ENCODE data around the gene OR2A25. TPM values are rescaled to one million over a fixed set of nuclear protein-coding genes. Genes with fewer than 3 reads are reported as not detected.

The OR2A25 gene
- polyA plus RNA-seq, 1 donor from 2014 or later: not detected

- no peaks in the 10 kb centered on the region for H3K79me2 ChIP-seq (replicated peaks; ENCODE audit: insufficient read depth, low read length)
- H3K4me2 ChIP-seq (ENCODE audit: low read length): no peak overlapping the region
- no peaks in the 10 kb centered on the region for H3K9me2 ChIP-seq (ENCODE audit: insufficient read depth, low read length)
- H3K9ac ChIP-seq (ENCODE audit: low read length): no peak overlapping the region
- no peaks in the 10 kb centered on the region for H4K20me1 ChIP-seq (ENCODE audit: insufficient read depth)
- no peak for TF ChIP-seq POLR2AphosphoS5 (IDR thresholded peaks at IDR 0.05)
- no peak for TF ChIP-seq REST (IDR thresholded peaks at IDR 0.05; ENCODE audit: borderline replicate concordance)
- no peak for TF ChIP-seq EZH2 (IDR thresholded peaks at IDR 0.05; ENCODE audit: borderline replicate concordance, insufficient read depth, low read length, poor library complexity, severe bottlenecking)
- TF ChIP-seq SMC3 (conservative IDR thresholded peaks at IDR 0.05; ENCODE audit: poor library complexity): no peak
- TF ChIP-seq RAD21 (conservative IDR thresholded peaks at IDR 0.05): no peak
- no peak for TF ChIP-seq CTCF (IDR thresholded peaks at IDR 0.05; ENCODE audit: poor library complexity, severe bottlenecking)
- TF ChIP-seq TAF1 (IDR thresholded peaks at IDR 0.05; ENCODE audit: low read depth): no peak
- no peak for TF ChIP-seq MXI1 (conservative IDR thresholded peaks at IDR 0.05; ENCODE audit: poor library complexity, severe bottlenecking)
- H3K27ac ChIP-seq (ENCODE audit: low read length): no peak overlapping the region
- no peaks in the 10 kb centered on the region for H3K9me3 ChIP-seq (ENCODE audit: low read length)
- no peaks in the 10 kb centered on the region for H3K36me3 ChIP-seq (ENCODE audit: insufficient read depth, low read length)
- H3K27me3 ChIP-seq (ENCODE audit: insufficient read depth, low read depth, low read length): no peaks in the 10 kb centered on the region
- H3K4me3 ChIP-seq (ENCODE audit: low read length): no peak overlapping the region
- no peaks in the 10 kb centered on the region for H3F3A ChIP-seq (ENCODE audit: insufficient read depth, low read length, poor library complexity, severe bottlenecking)
- no peak overlapping the region for H2AFZ ChIP-seq (ENCODE audit: low read depth, low read length)
Measured at GRCh38 chr7:144105211-144105610, 35.6 kb downstream of the OR2A25 start.

GRCh38 chr7:144109283-144109682 is 39.7 kb downstream of the OR2A25 start, which contains the start of gene OR2A2:
Gene OR2A2 (plus strand): TSS chr7:144109583. CDS start chr7:144109583, 0 bp downstream.
- Histone ChIP-seq H3K36me3 (ENCODE audit: insufficient read depth, low read length) (no peaks in the 10 kb centered on the region), H3K9me2 (ENCODE audit: insufficient read depth, low read length) (no peaks in the 10 kb centered on the region), H3F3A (ENCODE audit: insufficient read depth, low read length, poor library complexity, severe bottlenecking) (no peaks in the 10 kb centered on the region), H3K4me2 (ENCODE audit: low read length) (no peak within 1 kb of the TSS), H3K27ac (ENCODE audit: low read length) (no peak within 1 kb of the TSS), H3K27me3 (ENCODE audit: insufficient read depth, low read depth, low read length) (no peaks in the 10 kb centered on the region), H2AFZ (ENCODE audit: low read depth, low read length) (no peak within 1 kb of the TSS), H3K9me3 (ENCODE audit: low read length) (no peaks in the 10 kb centered on the region), H3K79me2 (replicated peaks; ENCODE audit: insufficient read depth, low read length) (no peaks in the 10 kb centered on the region), H3K4me3 (ENCODE audit: low read length) (no peak within 1 kb of the TSS), H4K20me1 (ENCODE audit: insufficient read depth) (no peaks in the 10 kb centered on the region), H3K9ac (ENCODE audit: low read length) (no peak within 1 kb of the TSS)
- no peak for TF ChIP-seq EP300 (conservative IDR thresholded peaks at IDR 0.05; ENCODE audit: poor library complexity, severe bottlenecking)
- TF ChIP-seq POLR2AphosphoS5 (IDR thresholded peaks at IDR 0.05): no peak
- TF ChIP-seq CTCF (IDR thresholded peaks at IDR 0.05; ENCODE audit: poor library complexity, severe bottlenecking): no peak
- TF ChIP-seq RAD21 (conservative IDR thresholded peaks at IDR 0.05): no peak
- TF ChIP-seq EZH2 (IDR thresholded peaks at IDR 0.05; ENCODE audit: borderline replicate concordance, insufficient read depth, low read length, poor library complexity, severe bottlenecking): no peak
- TF ChIP-seq TAF1 (IDR thresholded peaks at IDR 0.05; ENCODE audit: low read depth): no peak
- TF ChIP-seq MXI1 (conservative IDR thresholded peaks at IDR 0.05; ENCODE audit: poor library complexity, severe bottlenecking): no peak
- no peak for TF ChIP-seq REST (IDR thresholded peaks at IDR 0.05; ENCODE audit: borderline replicate concordance)
- no peak for TF ChIP-seq SMC3 (conservative IDR thresholded peaks at IDR 0.05; ENCODE audit: poor library complexity)

Measured in neural cell (in vitro differentiated cells).